ENCODE results near the gene OCEL1.

- TF ChIP-seq CTCF (conservative IDR thresholded peaks at IDR 0.05; ENCODE audit: low read length) (no peak), EZH2phosphoT487 (IDR thresholded peaks at IDR 0.05; ENCODE audit: borderline replicate concordance, low read depth, low read length) (no peak)
Observed at GRCh38 chr19:17184371-17184841, 41.6 kb upstream of the OCEL1 start.

Measured in OCI-LY7 (cell line).